DMS153 treated with DMSO at 0.1 percent for 48 hours (cell line): ENCODE results near the gene SPDEF.

Experiments
- DNase-seq: peaks from one replicate; lab custom pipeline; 2025; ENCODE audit not compliant: unreplicated experiment; lab: John Stamatoyannopoulos, UW

The SPDEF gene

GRCh38 chr6:34516391-34517324 lies 39.5 kb downstream of the SPDEF start:
- DNase-seq: no peak

GRCh38 chr6:34515473-34516387 lies 40.4 kb downstream of the SPDEF start:
- DNase-seq: no peak

GRCh38 chr6:34514593-34515472 lies 41.3 kb downstream of the SPDEF start:
- no peak for DNase-seq

GRCh38 chr6:34514112-34514511 lies 42.0 kb downstream of the SPDEF start:
- DNase-seq: no peak

GRCh38 chr6:34513646-34514045 lies 42.5 kb downstream of the SPDEF start:
- no peak for DNase-seq

GRCh38 chr6:34512738-34513115 lies 43.4 kb downstream of the SPDEF start:
- no peak for DNase-seq

- no peak for DNase-seq
Measured at GRCh38 chr6:34511915-34512737, 44.0 kb downstream of the SPDEF start.

GRCh38 chr6:34511214-34511914 lies 44.8 kb downstream of the SPDEF start:
- DNase-seq: no peak

- no peak for DNase-seq
Measured at GRCh38 chr6:34510299-34510698, 45.8 kb downstream of the SPDEF start.

GRCh38 chr6:34509782-34510181 lies 46.3 kb downstream of the SPDEF start:
- DNase-seq: no peak

GRCh38 chr6:34508425-34508824 lies 47.7 kb downstream of the SPDEF start:
- DNase-seq: no peak

- DNase-seq: no peak
Measured at GRCh38 chr6:34506718-34507117, 49.4 kb downstream of the SPDEF start.

GRCh38 chr6:34497411-34497810 lies 58.7 kb downstream of the SPDEF start:
- DNase-seq: no peak

GRCh38 chr6:34496103-34496685 lies 59.9 kb downstream of the SPDEF start:
- DNase-seq: no peak

- DNase-seq: no peak
Measured at GRCh38 chr6:34494973-34495372, 61.2 kb downstream of the SPDEF start.

GRCh38 chr6:34493344-34493743 lies 62.8 kb downstream of the SPDEF start:
- no peak for DNase-seq

GRCh38 chr6:34491091-34491430 lies 65.1 kb downstream of the SPDEF start:
- peak; percentile 7 for DNase-seq

- peak; percentile 48 for DNase-seq
Measured at GRCh38 chr6:34490390-34491090, 65.6 kb downstream of the SPDEF start.
